Osteoblast (primary cell): ENCODE measurements around the gene BANF1. TPM values are rescaled to one million over a fixed set of nuclear protein-coding genes. Genes with fewer than 3 reads are reported as not detected.

Experiments
- DNase-seq: peaks from one replicate; pipeline ENCODE4 v3.0.0; 2011; ENCODE audit warnings: low spot score, mixed read lengths; ENCODE audit not compliant: insufficient read length; ENCODE audit errors: missing footprints
- H2AFZ ChIP-seq: 2 replicates; pipeline ENCODE4 v1.6.0; 2011; ENCODE audit warnings: mild to moderate bottlenecking, low read length
- H3K27ac ChIP-seq: 2 replicates; pipeline ENCODE4 v1.5.1; 2011; ENCODE audit warnings: mild to moderate bottlenecking, low read depth, low read length, moderate library complexity
- H3K27me3 ChIP-seq: 2 replicates; pipeline ENCODE4 v1.6.0; 2012; ENCODE audit warnings: mild to moderate bottlenecking, control low read depth, inconsistent platforms, low read length, moderate library complexity; ENCODE audit not compliant: insufficient read depth
- H3K36me3 ChIP-seq: 2 replicates; pipeline ENCODE4 v1.5.1; 2011; ENCODE audit warnings: mild to moderate bottlenecking, low read length, control low read depth, moderate library complexity; ENCODE audit not compliant: insufficient read depth
- H3K4me1 ChIP-seq: 2 replicates; pipeline ENCODE4 v1.5.1; 2011; ENCODE audit warnings: mild to moderate bottlenecking, low read length, control low read depth, moderate library complexity; ENCODE audit not compliant: insufficient read depth
- H3K4me2 ChIP-seq: 2 replicates; pipeline ENCODE4 v1.6.0; 2011; ENCODE audit warnings: mild to moderate bottlenecking, low read length; ENCODE audit not compliant: insufficient read depth
- H3K4me3 ChIP-seq: fragments of 200-600 bp; sonication (generic); 3 replicates; pipeline ENCODE4 v1.5.1; 2012; ENCODE audit warnings: mild to moderate bottlenecking, low read length, inconsistent platforms; ENCODE audit not compliant: insufficient read depth
- H3K79me2 ChIP-seq: 2 replicates; pipeline ENCODE4 v1.6.0; 2012; ENCODE audit warnings: mild to moderate bottlenecking, low read length, control low read depth, inconsistent platforms; ENCODE audit not compliant: insufficient read depth
- H3K9me3 ChIP-seq: 2 replicates; pipeline ENCODE4 v1.5.1; 2011; ENCODE audit warnings: low read depth, low read length, control low read depth
- H4K20me1 ChIP-seq: 2 replicates; pipeline ENCODE4 v1.6.0; 2012; ENCODE audit warnings: mild to moderate bottlenecking, low read length, control low read depth; ENCODE audit not compliant: insufficient read depth
- CTCF ChIP-seq: IDR thresholded peaks from 2 replicates; pipeline ENCODE4 v1.5.1; 2011; ENCODE audit warnings: mild to moderate bottlenecking, low read depth, low read length, moderate library complexity; ENCODE audit errors: extremely low read depth
- total RNA-seq: library from RNA; depleted of rRNA; stranded (reverse); fragments of >200 nt; gene quantifications from 2 replicates; pipeline ENCODE4 v1.2.3, GENCODE V29; 2012

BANF1 gene
- total RNA-seq, 1 donor = 14.5 TPM

- H3K79me2 ChIP-seq = peaks cover 38% of the 10 kb centered on the region
- DNase-seq = peak; percentile 35
- peaks cover 76% of the 10 kb centered on the region for H3K36me3 ChIP-seq
Observed at GRCh38 chr11:65968600-65969482, 33.5 kb upstream of the BANF1 start.

GRCh38 chr11:65972116-65972515 lies 30.2 kb upstream of the BANF1 start:
- no peak for TF ChIP-seq CTCF
- no peak for DNase-seq
- Histone ChIP-seq H3K9me3 (no peaks in the 10 kb centered on the region), H3K4me2 (no peak overlapping the region), H3K27me3 (no peaks in the 10 kb centered on the region), H3K4me3 (no peak overlapping the region), H3K79me2 (peaks cover 14% of the 10 kb centered on the region), H3K27ac (no peak overlapping the region), H3K36me3 (peaks cover 63% of the 10 kb centered on the region), H3K4me1 (no peaks in the 10 kb centered on the region), H2AFZ (no peak overlapping the region), H4K20me1 (peaks cover 8% of the 10 kb centered on the region)

More at GRCh38 chr11:65968600-65969482, 33.5 kb upstream of the BANF1 start:
- no peaks in the 10 kb centered on the region for H3K9me3 ChIP-seq
- H3K4me1 ChIP-seq = peaks cover under 1% of the 10 kb centered on the region
- H3K27ac ChIP-seq = no peak overlapping the region
- H2AFZ ChIP-seq = no peak overlapping the region
- H4K20me1 ChIP-seq = peaks cover 12% of the 10 kb centered on the region
- H3K4me3 ChIP-seq = no peak overlapping the region
- no peaks in the 10 kb centered on the region for H3K27me3 ChIP-seq
- no peak overlapping the region for H3K4me2 ChIP-seq
- no peak for TF ChIP-seq CTCF

GRCh38 chr11:65973439-65974110 lies 28.7 kb upstream of the BANF1 start:
- Histone ChIP-seq H3K27ac (no peak overlapping the region), H3K36me3 (peaks cover 69% of the 10 kb centered on the region), H3K27me3 (no peaks in the 10 kb centered on the region), H3K4me3 (no peak overlapping the region), H3K79me2 (peaks cover 8% of the 10 kb centered on the region), H4K20me1 (peaks cover 4% of the 10 kb centered on the region), H3K4me2 (no peak overlapping the region), H3K4me1 (no peaks in the 10 kb centered on the region), H3K9me3 (no peaks in the 10 kb centered on the region), H2AFZ (no peak overlapping the region)
- peak; percentile 93 for DNase-seq
- TF ChIP-seq CTCF = no peak

- H4K20me1 ChIP-seq = no peaks in the 10 kb centered on the region
- H3K4me2 ChIP-seq = no peak overlapping the region
- H3K79me2 ChIP-seq = no peaks in the 10 kb centered on the region
- H3K27ac ChIP-seq = no peak overlapping the region
- H3K9me3 ChIP-seq = no peaks in the 10 kb centered on the region
- no peak overlapping the region for H2AFZ ChIP-seq
- no peaks in the 10 kb centered on the region for H3K4me1 ChIP-seq
- no peak for DNase-seq
- peaks cover 64% of the 10 kb centered on the region for H3K36me3 ChIP-seq
- H3K27me3 ChIP-seq = no peaks in the 10 kb centered on the region
- no peak for TF ChIP-seq CTCF
- no peak overlapping the region for H3K4me3 ChIP-seq
Observed at GRCh38 chr11:65975771-65976170, 26.5 kb upstream of the BANF1 start.
